GM12872 (cell line): Measurements from ENCODE around the gene TPT1.

Source experiments
- TF ChIP-seq, protein P1 (sequence below): IDR thresholded peaks from 3 replicates; pipeline ENCODE4 v1.5.1; 2011; ENCODE audit warnings: low read depth, mild to moderate bottlenecking, low read length, moderate library complexity; ENCODE audit not compliant: insufficient read depth

TPT1 gene

DNA sequence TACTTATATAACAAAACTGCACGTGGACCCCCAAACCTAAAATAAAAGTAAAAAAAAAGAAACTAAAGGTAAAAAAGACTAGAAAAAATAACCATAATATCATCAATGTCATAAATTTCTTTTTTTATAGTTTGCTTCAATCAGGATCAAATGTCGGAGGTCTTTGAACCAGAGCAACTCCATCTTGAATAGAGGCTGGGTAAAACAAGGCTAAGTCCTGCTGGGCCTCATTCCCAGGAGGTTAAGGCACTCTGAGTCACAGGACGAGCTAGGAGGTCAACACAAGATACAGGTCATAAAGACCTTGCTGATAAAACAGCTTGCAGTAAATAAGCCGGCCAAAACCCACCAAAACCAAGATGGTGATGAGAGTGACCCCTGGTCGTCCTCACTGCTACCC lies 24.0 kb downstream of the TPT1 start:
- TF ChIP-seq, protein P1, sequence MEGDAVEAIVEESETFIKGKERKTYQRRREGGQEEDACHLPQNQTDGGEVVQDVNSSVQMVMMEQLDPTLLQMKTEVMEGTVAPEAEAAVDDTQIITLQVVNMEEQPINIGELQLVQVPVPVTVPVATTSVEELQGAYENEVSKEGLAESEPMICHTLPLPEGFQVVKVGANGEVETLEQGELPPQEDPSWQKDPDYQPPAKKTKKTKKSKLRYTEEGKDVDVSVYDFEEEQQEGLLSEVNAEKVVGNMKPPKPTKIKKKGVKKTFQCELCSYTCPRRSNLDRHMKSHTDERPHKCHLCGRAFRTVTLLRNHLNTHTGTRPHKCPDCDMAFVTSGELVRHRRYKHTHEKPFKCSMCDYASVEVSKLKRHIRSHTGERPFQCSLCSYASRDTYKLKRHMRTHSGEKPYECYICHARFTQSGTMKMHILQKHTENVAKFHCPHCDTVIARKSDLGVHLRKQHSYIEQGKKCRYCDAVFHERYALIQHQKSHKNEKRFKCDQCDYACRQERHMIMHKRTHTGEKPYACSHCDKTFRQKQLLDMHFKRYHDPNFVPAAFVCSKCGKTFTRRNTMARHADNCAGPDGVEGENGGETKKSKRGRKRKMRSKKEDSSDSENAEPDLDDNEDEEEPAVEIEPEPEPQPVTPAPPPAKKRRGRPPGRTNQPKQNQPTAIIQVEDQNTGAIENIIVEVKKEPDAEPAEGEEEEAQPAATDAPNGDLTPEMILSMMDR = no peak

DNA sequence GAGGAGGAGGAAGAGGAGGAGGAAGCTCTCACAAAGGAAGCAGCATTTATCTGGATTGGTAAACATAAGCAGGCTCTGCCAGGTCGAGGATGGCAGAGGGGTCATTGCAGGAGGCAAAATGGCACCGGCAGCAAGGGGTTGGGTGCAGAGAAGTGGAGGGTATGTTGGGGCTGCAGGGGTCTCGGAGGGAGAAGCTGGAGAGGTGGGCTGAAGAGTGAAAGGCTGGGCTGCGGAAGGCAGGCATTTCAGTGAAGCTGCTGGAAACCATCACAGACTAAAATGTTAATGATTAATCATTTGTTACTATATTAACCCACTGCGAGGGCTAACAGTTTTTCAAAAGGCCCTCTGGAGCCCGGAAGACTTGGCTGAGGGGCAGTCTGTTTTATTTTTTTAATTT lies 24.6 kb downstream of the TPT1 start:
- TF ChIP-seq, protein P1 = no peak

DNA sequence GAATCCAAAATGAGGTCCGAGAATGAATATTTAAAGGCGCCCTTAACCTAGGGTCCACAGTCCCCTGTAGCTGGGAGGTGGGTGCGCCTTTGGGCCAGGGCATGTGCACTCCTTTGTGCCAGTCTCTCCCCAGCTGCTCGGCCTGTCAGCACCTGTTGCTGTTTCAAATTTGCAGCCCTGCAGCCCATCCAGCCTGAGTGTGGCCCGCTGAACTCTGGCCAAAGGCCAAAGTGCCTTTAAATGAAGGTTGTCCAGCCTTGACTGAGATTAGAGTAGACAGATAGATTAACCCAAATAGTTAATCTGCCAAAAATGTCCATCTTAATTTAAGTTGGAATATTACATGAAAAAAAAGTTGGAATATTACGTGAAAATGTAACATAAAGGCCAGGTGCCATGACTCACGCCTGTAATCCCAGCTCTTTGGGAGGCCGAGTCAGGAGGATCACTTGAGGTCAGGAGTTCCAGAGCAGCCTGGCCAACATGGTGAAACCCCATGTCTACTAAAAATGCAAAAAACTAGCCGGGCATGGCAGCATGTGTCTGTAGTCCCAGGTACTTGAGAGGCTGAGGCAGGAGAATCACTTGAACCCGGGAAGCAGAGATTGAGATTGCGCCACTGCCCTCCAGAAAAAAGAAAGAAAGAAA lies 25.3 kb downstream of the TPT1 start:
- TF ChIP-seq, protein P1 = no peak

DNA sequence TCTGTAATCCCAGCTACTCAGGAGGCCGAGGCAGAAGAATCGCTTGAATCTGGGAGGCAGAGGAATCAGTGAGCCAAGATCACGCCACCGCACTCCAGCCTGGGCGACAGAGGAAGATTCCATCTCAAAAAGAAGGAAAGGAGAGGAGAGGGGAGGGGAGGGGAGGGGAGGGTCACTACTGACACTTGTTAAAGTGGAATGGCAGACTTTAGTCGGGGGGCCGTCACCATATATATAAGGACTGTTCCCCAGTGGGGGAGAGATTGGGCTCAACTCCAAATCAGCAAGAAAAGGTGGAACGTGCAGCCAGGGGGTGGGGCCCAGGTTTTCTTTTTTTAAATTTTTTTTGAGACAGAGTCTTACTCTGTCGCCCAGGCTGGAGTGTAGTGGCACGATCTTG lies 26.2 kb downstream of the TPT1 start:
- TF ChIP-seq, protein P1 = no peak

DNA sequence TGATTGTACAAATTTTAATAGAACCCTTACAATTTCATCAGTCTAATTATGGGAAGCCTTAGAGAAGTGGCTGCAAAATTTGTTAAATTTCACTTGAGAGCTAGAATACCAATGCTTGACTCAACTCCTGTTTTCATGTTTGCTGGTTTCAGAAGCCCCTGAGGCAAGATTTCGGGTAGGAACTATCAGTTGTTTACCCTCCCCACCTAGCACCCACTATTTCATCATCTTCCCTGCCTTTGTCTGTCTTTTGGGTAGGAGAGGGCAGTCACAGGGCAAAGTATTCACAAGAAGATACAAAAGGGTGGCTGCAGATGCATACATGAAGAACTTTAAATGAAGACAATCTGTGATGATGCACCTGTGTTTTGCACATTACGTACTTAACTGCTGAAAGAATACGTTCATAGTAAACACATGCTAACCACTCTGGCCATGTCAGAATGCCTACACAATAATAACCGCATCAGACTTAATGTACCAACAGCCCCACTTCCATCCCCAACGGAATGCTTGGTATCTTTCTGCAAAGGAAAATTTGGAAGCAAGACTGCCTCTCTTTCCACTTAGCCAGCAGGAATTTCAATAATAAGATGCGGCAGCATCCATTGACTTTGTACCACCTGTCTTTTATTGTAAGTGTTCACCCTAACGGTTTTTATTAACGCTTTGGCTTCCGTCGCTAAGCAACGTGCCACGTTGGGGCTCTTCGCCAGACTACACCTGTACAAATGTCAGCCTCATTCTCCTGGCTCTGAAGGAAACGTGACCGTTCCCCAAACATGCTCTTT lies 30.4 kb downstream of the TPT1 start:
- TF ChIP-seq, protein P1 = no peak

DNA sequence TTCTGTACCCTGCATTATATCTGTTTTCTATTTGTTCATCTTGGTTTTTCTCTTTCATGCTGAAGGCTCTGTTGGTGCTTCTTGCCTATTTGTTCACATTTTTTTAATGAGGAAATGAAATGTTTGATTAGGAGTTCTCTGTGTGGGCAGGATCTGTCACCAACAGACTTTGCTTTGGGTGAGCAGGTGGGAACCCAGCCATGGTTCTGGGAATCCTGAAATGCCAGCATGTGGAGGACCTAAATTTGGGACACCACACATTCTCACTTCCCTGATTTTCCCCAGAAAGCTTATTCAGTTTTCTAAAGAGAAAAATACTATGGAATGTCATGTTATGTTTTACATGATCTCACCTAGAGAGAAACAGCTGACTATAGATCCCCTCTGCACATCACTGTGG lies 34.0 kb downstream of the TPT1 start:
- TF ChIP-seq, protein P1 = no peak

DNA sequence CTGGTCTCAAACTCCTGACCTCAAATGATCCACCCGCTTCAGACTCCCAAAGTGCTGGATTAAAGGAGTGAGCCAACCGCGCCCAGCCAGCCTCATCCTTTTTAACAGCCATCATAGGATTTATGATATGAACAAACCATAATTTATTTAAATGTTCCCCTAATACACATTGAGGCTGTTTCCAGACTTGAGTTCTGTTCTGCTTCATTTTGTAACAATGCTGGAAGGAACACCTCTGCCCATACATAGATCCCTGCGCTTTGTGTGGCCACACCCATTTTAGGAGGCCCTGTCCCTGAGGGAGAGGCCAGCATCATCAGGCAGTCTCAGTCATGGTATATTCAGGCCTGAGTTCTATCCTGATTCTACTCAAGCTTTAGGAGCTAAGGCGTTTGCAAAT lies 35.9 kb downstream of the TPT1 start:
- TF ChIP-seq, protein P1 = no peak
